ENCODE results near the gene SCNM1.
"Not testable (repeated sequence)": the region's sequence is repeated elsewhere in the genome, so short reads cannot be mapped to it uniquely, and the experiment has no call there.

SCNM1 gene

GRCh38 chr1:151192047-151192446 is 26.1 kb downstream of the SCNM1 start:
- no peak overlapping the region for H3K4me3 ChIP-seq (ENCODE audit: low read depth, low read length)

- H3K4me3 ChIP-seq (ENCODE audit: low read depth, low read length): no peak overlapping the region
Measured at GRCh38 chr1:151193304-151193703, 27.4 kb downstream of the SCNM1 start.

GRCh38 chr1:151193856-151194255 is 27.9 kb downstream of the SCNM1 start:
- no peak overlapping the region for H3K4me3 ChIP-seq (ENCODE audit: low read depth, low read length)

- not testable (repeated sequence) for H3K4me3 ChIP-seq (ENCODE audit: low read depth, low read length)
Measured at GRCh38 chr1:151194894-151195594, 29.1 kb downstream of the SCNM1 start.

GRCh38 chr1:151196292-151196800 is 30.4 kb downstream of the SCNM1 start:
- H3K4me3 ChIP-seq (ENCODE audit: low read depth, low read length): no peak overlapping the region

GRCh38 chr1:151197863-151198253 is 31.9 kb downstream of the SCNM1 start:
- H3K4me3 ChIP-seq (ENCODE audit: low read depth, low read length): peak overlapping the region; percentile 85

- peak within 1 kb of the TSS; percentile 85 for H3K4me3 ChIP-seq (ENCODE audit: low read depth, low read length)
Measured at GRCh38 chr1:151198254-151199127, 32.5 kb downstream of the SCNM1 start, which contains the start of gene PIP5K1A. PIP5K1A (plus strand) TSS chr1:151198552; CDS start chr1:151198997, 445 bp downstream.

GRCh38 chr1:151199873-151200581 is 34.1 kb downstream of the SCNM1 start:
- H3K4me3 ChIP-seq (ENCODE audit: low read depth, low read length): peak overlapping the region; percentile 85

GRCh38 chr1:151205381-151205965 is 39.5 kb downstream of the SCNM1 start:
- H3K4me3 ChIP-seq (ENCODE audit: low read depth, low read length): not testable (repeated sequence)

GRCh38 chr1:151210830-151211229 is 44.9 kb downstream of the SCNM1 start:
- no peak overlapping the region for H3K4me3 ChIP-seq (ENCODE audit: low read depth, low read length)

- no peak overlapping the region for H3K4me3 ChIP-seq (ENCODE audit: low read depth, low read length)
Measured at GRCh38 chr1:151211972-151212705, 46.2 kb downstream of the SCNM1 start.

- no peak overlapping the region for H3K4me3 ChIP-seq (ENCODE audit: low read depth, low read length)
Measured at GRCh38 chr1:151213560-151213959, 47.6 kb downstream of the SCNM1 start.
